ENCODE measurements around the gene ASXL3.

Gene ASXL3

DNA sequence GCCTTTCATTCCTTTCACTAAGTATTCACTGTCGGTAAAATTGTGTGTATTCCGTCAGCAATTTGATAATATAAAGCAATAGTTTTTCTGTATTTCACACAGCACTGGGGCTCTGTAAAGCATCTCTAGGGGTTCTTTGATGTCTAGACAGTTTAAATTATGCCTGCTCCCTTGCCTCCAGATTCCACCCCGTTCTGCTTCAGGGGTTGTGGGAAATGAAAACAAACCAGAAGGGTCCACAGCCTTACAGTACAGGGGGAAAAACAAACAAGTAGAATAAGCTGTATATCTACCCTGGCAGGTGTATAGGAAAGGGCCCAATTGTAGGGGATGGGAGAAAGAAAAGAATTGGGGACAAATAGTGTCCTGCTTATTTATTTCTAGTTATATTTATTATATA lies 63.1 kb downstream of the ASXL3 start:
- no peaks in the 10 kb centered on the region for H3K9me3 ChIP-seq (ENCODE audit: low read length)
- H3K4me2 ChIP-seq (ENCODE audit: low read length) = no peak overlapping the region
- H3K79me2 ChIP-seq (ENCODE audit: insufficient read depth, low read length) = no peaks in the 10 kb centered on the region
- no peaks in the 10 kb centered on the region for H3K9me2 ChIP-seq (ENCODE audit: low read depth, low read length)
- H4K20me1 ChIP-seq (ENCODE audit: insufficient read depth, low read length) = no peaks in the 10 kb centered on the region
- H3K4me1 ChIP-seq (ENCODE audit: insufficient read depth, low read length, severe bottlenecking) = no peaks in the 10 kb centered on the region
- H3K9ac ChIP-seq (ENCODE audit: low read length) = no peak overlapping the region
- H3K4me3 ChIP-seq (ENCODE audit: low read depth, low read length, poor library complexity, severe bottlenecking) = no peak overlapping the region
- H3K27ac ChIP-seq (ENCODE audit: low read depth, low read length, poor library complexity, severe bottlenecking) = no peak overlapping the region
- TF ChIP-seq EZH2 (IDR thresholded peaks at IDR 0.05; ENCODE audit: borderline replicate concordance, low read length) = no peak
- TF ChIP-seq, protein P1, sequence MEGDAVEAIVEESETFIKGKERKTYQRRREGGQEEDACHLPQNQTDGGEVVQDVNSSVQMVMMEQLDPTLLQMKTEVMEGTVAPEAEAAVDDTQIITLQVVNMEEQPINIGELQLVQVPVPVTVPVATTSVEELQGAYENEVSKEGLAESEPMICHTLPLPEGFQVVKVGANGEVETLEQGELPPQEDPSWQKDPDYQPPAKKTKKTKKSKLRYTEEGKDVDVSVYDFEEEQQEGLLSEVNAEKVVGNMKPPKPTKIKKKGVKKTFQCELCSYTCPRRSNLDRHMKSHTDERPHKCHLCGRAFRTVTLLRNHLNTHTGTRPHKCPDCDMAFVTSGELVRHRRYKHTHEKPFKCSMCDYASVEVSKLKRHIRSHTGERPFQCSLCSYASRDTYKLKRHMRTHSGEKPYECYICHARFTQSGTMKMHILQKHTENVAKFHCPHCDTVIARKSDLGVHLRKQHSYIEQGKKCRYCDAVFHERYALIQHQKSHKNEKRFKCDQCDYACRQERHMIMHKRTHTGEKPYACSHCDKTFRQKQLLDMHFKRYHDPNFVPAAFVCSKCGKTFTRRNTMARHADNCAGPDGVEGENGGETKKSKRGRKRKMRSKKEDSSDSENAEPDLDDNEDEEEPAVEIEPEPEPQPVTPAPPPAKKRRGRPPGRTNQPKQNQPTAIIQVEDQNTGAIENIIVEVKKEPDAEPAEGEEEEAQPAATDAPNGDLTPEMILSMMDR (IDR thresholded peaks at IDR 0.05; ENCODE audit: low read length) = no peak
- H3K27me3 ChIP-seq (ENCODE audit: insufficient read depth, low read length) = no peaks in the 10 kb centered on the region
- H2AFZ ChIP-seq (ENCODE audit: low read length) = no peak overlapping the region
- H3F3A ChIP-seq (ENCODE audit: insufficient read depth, low read length) = no peaks in the 10 kb centered on the region
- no peaks in the 10 kb centered on the region for H3K36me3 ChIP-seq (ENCODE audit: insufficient read depth, low read length)

DNA sequence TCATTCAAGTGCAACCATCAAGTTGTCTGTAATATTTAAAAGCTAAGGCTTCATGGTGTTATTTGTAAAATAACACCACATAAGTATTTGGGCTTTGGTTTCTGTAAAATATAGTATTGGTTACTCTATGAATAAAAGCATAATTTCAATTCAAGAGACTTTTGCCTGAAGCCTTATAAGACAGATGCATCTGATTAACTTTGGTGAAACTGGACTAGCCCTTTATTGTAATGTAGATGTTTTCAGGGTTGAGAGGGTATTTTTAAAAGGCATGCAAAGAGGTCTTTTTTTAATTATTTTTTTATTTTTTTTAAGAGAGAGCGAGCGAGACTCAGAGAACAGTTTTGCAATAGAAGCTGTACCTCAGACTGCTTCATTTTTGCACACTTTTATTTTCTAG lies 66.5 kb downstream of the ASXL3 start:
- H3K27me3 ChIP-seq (ENCODE audit: insufficient read depth, low read length) = no peaks in the 10 kb centered on the region
- H2AFZ ChIP-seq (ENCODE audit: low read length) = no peak overlapping the region
- no peak overlapping the region for H3K4me2 ChIP-seq (ENCODE audit: low read length)
- no peak overlapping the region for H3K9ac ChIP-seq (ENCODE audit: low read length)
- no peak overlapping the region for H3K27ac ChIP-seq (ENCODE audit: low read depth, low read length, poor library complexity, severe bottlenecking)
- no peak for TF ChIP-seq EZH2 (IDR thresholded peaks at IDR 0.05; ENCODE audit: borderline replicate concordance, low read length)
- no peak overlapping the region for H3K4me3 ChIP-seq (ENCODE audit: low read depth, low read length, poor library complexity, severe bottlenecking)
- H3K79me2 ChIP-seq (ENCODE audit: insufficient read depth, low read length) = no peaks in the 10 kb centered on the region
- H4K20me1 ChIP-seq (ENCODE audit: insufficient read depth, low read length) = no peaks in the 10 kb centered on the region
- no peaks in the 10 kb centered on the region for H3F3A ChIP-seq (ENCODE audit: insufficient read depth, low read length)
- no peaks in the 10 kb centered on the region for H3K36me3 ChIP-seq (ENCODE audit: insufficient read depth, low read length)
- no peaks in the 10 kb centered on the region for H3K4me1 ChIP-seq (ENCODE audit: insufficient read depth, low read length, severe bottlenecking)
- no peaks in the 10 kb centered on the region for H3K9me2 ChIP-seq (ENCODE audit: low read depth, low read length)
- no peaks in the 10 kb centered on the region for H3K9me3 ChIP-seq (ENCODE audit: low read length)

DNA sequence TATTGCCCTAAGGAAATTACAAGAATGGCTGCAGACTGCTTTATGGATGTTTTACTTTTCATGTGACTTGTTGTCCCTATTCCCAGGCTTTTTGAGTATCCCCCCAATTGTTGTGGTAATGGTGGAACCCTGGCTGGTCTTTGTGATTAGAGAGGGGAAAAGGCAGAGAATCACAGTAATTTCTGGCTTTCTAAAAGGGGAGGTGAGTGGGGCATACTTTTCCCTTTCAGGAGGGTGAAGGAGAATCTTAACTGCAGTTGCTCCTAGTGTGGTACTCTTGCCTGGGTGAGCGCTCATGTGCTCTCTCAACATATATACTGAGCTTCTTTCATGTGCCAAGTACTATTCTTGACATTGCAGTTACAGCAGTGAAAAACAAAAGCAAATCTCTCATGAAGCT lies 69.3 kb downstream of the ASXL3 start:
- Histone ChIP-seq H3K4me3 (ENCODE audit: low read depth, low read length, poor library complexity, severe bottlenecking) (no peak overlapping the region), H3K9ac (ENCODE audit: low read length) (no peak overlapping the region), H4K20me1 (ENCODE audit: insufficient read depth, low read length) (no peaks in the 10 kb centered on the region), H3K9me3 (ENCODE audit: low read length) (no peaks in the 10 kb centered on the region), H3K27me3 (ENCODE audit: insufficient read depth, low read length) (no peaks in the 10 kb centered on the region), H3K79me2 (ENCODE audit: insufficient read depth, low read length) (no peaks in the 10 kb centered on the region), H3K36me3 (ENCODE audit: insufficient read depth, low read length) (no peaks in the 10 kb centered on the region), H2AFZ (ENCODE audit: low read length) (no peak overlapping the region), H3K9me2 (ENCODE audit: low read depth, low read length) (no peaks in the 10 kb centered on the region), H3K4me2 (ENCODE audit: low read length) (no peak overlapping the region), H3K27ac (ENCODE audit: low read depth, low read length, poor library complexity, severe bottlenecking) (no peak overlapping the region), H3F3A (ENCODE audit: insufficient read depth, low read length) (no peaks in the 10 kb centered on the region), H3K4me1 (ENCODE audit: insufficient read depth, low read length, severe bottlenecking) (no peaks in the 10 kb centered on the region)
- TF ChIP-seq EZH2 (IDR thresholded peaks at IDR 0.05; ENCODE audit: borderline replicate concordance, low read length) = no peak
- TF ChIP-seq, protein P1 (IDR thresholded peaks at IDR 0.05; ENCODE audit: low read length) = no peak

DNA sequence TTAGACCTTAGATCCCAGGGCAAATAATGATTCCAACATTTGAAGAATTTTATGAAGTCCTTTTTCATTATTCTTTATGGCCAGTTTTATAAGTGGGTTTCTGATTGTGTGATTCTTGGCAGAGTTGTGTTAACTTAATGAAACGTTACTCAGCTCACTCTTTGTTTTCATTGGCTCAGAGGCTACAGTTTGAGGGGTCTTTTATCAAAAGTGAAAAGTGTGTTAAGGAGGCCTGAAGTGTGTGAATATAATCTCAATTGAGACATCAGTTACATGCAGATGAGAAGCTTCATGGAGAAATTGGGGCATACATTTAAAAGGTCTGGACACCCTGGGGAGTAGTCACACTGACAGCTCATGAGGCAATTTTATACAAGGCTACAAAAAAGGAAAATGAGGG lies 74.6 kb downstream of the ASXL3 start:
- H3K4me3 ChIP-seq (ENCODE audit: low read depth, low read length, poor library complexity, severe bottlenecking) = no peak overlapping the region
- H3K79me2 ChIP-seq (ENCODE audit: insufficient read depth, low read length) = no peaks in the 10 kb centered on the region
- TF ChIP-seq, protein P1 (IDR thresholded peaks at IDR 0.05; ENCODE audit: low read length) = no peak
- no peak for TF ChIP-seq EZH2 (IDR thresholded peaks at IDR 0.05; ENCODE audit: borderline replicate concordance, low read length)
- no peaks in the 10 kb centered on the region for H4K20me1 ChIP-seq (ENCODE audit: insufficient read depth, low read length)
- no peak overlapping the region for H3K4me2 ChIP-seq (ENCODE audit: low read length)
- H2AFZ ChIP-seq (ENCODE audit: low read length) = no peak overlapping the region
- H3K36me3 ChIP-seq (ENCODE audit: insufficient read depth, low read length) = no peaks in the 10 kb centered on the region
- no peak overlapping the region for H3K9ac ChIP-seq (ENCODE audit: low read length)
- H3K4me1 ChIP-seq (ENCODE audit: insufficient read depth, low read length, severe bottlenecking) = no peaks in the 10 kb centered on the region
- no peaks in the 10 kb centered on the region for H3K27me3 ChIP-seq (ENCODE audit: insufficient read depth, low read length)
- no peaks in the 10 kb centered on the region for H3F3A ChIP-seq (ENCODE audit: insufficient read depth, low read length)
- no peaks in the 10 kb centered on the region for H3K9me2 ChIP-seq (ENCODE audit: low read depth, low read length)
- H3K9me3 ChIP-seq (ENCODE audit: low read length) = no peaks in the 10 kb centered on the region
- H3K27ac ChIP-seq (ENCODE audit: low read depth, low read length, poor library complexity, severe bottlenecking) = no peak overlapping the region

Data from OCI-LY1 (cell line).